HG02970 (cell line): ENCODE results near the gene AHI1.

Experiments used
- ATAC-seq: cut with Tn5 transposase; IDR thresholded peaks from one replicate; pipeline ENCODE4 v1.9.1; 2021; ENCODE audit warnings: mild to moderate bottlenecking, moderate library complexity, moderate number of reproducible peaks; ENCODE audit not compliant: unreplicated experiment, low FRiP score

Gene AHI1

DNA sequence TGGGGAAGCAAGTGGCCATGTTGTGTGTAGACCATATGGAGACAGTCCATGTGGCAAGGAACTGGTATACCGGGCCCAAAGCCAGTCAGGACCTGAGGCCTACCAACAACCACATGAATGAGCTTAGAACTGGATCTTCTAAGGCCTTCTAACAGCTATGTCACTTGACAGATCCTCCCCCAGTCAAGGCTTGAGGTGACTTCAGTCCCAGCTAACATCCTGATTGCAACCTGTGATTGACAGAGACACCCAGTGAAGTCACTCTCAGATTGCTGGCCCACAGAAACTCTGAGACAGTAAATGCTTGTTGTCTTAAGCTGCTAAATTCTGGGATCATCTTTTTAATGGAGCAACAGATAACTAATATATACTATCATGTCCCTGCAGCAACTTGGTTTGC lies 32.9 kb downstream of the AHI1 start:
- ATAC-seq, result no peak

DNA sequence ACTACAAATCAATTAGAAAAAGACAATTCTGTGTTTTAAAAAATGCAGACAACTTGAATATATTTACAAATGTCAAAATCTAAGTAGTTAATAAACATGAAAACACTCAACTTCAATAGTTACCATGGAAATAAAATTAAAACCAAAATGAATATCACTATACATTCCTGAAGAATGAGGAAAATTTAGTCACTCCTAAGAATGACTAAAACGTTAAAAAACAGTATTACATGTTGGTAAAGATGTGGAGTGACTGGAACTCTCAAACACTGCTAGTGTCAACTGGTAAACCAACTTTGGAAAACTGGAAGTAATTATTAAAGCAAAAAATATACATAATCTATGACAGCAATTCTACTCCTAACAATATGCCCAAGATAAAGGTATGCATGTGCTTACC lies 36.3 kb downstream of the AHI1 start:
- ATAC-seq, result no peak

DNA sequence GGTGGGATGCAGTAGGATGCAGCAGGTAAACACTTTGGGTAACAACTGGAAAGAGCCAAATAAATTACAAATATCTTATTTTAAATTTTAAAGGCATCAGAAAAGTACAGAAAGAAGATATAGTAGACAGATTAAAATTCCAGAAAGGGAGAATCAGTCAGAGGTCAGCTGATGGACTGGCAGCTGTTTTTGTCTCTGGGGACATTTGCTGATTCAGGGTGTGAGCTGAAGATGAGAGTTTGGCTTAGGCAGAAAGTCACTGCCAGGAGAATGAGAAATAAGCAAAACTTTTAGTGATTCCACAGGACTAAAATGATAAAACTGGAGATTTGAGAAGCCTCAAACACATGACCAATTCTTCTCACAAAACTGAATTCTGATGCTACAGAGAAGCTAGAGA lies 39.5 kb downstream of the AHI1 start:
- ATAC-seq, result no peak

- no peak for ATAC-seq
These were observed 45.8 kb downstream of the AHI1 start for GRCh38 chr6:135451617-135452190.

DNA sequence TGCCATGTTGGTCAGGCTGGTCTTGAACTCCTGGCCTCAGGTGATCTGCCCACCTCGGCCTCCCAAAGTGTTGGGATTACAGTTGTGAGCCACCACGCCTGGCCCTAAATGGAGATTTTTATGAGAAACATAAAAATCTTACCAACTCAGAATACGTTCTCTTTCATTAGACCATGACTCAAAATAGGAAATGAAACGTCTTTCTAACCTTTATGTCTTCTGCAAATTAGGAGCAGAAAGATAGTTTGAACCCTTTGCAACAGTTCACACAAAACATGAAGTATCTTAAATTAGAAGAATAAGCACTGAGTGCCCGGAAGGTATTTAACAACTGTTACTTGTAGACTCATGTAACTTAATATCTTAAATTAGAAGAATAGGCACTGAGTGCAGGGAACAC lies 48.3 kb downstream of the AHI1 start:
- no peak for ATAC-seq

DNA sequence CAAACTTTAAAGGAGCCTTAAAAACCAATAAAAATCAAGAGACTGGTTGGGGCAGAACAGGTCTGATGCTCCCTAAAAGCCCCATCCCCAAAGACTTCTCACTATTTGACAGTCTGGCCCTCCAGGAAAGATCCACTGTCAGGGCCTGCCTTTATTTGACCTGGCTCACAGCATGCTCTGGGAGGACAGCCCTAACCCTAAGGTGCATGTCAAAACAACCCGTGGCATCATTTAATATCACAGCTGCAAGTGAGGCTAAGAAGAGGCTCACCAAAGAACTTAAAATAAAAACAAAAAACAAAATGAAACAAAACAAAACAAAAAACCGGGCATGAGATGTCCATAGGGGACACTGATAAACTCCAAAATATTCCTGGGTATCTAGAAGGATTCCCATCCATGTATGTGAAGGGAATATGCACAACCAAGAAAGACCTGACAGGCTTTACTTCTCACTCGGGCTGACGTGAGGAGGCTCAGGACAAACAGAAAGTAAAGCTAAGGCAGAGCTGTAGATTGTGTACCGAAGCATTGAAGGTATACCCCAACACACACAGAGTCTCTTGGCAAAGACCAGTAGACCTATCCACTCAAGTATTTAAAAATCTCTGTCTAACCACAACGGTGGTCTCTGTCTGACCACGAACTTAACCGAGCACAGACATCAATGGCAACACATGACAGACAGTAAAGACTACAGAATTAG lies 57.3 kb downstream of the AHI1 start:
- no peak for ATAC-seq

DNA sequence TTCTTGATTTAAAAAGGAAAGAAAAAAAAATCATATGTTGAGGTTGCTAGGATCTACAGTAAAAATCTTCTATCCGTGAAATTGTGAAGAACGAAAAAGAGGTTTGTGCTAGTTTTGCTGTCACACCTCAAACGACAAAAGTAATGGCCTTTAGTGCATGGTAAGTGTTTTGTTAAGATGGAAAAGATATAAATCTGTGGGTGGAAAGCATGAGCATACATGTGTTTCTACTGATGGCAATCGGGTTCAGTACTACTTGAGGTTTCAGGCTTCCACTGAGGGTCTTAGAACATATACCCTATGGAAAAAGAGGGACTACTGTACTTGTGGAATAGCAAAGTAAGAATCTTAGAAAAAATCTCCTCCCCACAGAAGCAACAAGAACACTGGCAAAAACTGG lies 58.0 kb downstream of the AHI1 start:
- ATAC-seq, result no peak

- no peak for ATAC-seq
These were observed 58.5 kb downstream of the AHI1 start for GRCh38 chr6:135438907-135439535.

GRCh38 chr6:135434991-135435390 lies 62.5 kb downstream of the AHI1 start:
- ATAC-seq, result no peak

- no peak for ATAC-seq
These were observed 63.4 kb downstream of the AHI1 start for GRCh38 chr6:135434095-135434494.

DNA sequence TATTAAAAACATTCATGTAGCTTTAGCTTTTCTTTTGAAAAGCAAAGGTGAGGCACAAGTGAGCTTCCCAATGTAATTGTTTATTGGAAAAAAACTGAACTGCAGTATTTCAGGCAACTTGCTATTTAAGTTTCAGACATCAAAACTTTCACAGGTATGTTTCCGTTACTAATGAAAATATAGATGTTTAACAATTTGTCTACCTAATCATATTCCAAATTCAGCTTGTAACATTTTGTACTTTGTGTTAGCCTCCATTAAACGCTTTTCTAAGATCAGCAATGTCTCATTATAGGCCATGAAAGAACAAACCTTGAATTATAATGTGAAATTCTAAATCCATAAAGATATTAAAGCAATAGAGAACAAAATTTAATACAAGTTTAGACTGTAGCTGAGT lies 69.5 kb downstream of the AHI1 start:
- ATAC-seq, result no peak

DNA sequence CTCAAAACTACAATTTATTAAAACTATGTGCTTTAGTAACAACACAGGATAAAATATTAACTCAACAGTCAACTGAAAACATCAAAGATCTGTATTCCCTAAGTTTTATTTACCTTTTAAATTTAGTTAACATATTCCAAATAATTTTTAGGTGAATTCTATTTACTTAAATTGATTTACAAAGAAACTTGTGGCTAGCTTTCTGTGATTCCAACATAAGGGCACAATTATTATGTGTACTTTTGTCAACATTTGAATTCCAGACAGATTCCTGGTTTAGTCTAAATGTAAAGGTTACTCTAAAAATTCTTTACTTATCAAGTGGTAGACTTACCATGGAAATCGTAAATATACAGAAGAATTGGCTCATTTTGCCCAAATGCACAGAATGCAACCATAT lies 70.7 kb downstream of the AHI1 start:
- ATAC-seq, result no peak

GRCh38 chr6:135424385-135424784 lies 73.2 kb downstream of the AHI1 start:
- no peak for ATAC-seq

GRCh38 chr6:135423649-135424128 lies 73.9 kb downstream of the AHI1 start:
- ATAC-seq, result no peak

- no peak for ATAC-seq
These were observed 78.4 kb downstream of the AHI1 start for GRCh38 chr6:135419162-135419561.

DNA sequence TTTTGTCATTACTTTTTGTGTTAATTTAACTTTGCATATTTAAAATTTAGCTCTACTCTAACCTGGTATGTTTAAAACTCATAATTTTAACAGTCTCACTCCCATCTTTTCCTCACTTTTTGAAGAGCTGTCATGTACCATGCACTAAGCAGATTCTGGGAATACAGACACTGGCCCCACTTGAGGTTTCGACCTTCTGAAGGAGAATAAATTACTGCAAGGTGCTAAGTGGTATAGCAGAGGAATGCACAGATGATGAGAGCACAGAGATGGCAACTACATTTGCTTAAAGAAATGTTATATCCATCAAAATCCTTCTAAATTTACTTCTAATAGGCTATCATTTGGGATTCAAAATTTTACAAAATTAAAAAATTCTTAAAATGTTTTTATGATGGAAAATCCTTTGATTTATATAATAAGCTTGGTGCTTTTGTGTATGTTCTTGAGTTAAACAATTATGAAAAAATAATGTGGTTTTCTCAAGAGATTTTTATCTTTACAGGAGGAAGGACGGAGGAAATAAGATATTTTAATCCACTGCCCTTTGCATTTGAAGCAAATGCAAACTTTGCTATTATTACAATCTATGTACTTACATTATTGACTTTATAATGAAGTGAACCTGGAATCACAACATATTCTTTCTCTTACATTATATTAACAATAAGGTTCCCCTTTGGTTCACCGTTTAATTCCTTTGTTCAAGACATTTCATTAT lies 79.3 kb downstream of the AHI1 start:
- ATAC-seq, result no peak

DNA sequence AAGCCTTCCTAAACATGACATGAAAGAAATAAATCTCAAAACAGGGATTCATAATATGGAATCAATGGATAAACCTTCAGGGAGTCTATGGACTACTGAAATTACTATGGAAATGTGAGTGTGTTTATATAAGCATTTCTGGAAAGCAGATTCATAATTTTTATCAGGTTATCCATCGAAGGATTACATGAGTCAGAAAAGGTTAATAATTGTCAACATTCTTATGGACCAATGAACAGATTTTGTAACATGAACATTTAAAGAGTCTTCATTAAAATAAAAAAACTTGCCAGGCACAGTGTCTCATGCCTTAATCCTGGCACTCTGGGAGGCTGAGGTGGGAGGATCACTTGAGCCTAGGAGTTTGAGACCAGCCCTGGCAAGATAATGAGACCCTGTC lies 84.8 kb downstream of the AHI1 start:
- ATAC-seq, result no peak

- ATAC-seq, result no peak
These were observed 85.7 kb downstream of the AHI1 start for GRCh38 chr6:135411849-135412248.

- no peak for ATAC-seq
These were observed 86.2 kb downstream of the AHI1 start for GRCh38 chr6:135411339-135411738.

DNA sequence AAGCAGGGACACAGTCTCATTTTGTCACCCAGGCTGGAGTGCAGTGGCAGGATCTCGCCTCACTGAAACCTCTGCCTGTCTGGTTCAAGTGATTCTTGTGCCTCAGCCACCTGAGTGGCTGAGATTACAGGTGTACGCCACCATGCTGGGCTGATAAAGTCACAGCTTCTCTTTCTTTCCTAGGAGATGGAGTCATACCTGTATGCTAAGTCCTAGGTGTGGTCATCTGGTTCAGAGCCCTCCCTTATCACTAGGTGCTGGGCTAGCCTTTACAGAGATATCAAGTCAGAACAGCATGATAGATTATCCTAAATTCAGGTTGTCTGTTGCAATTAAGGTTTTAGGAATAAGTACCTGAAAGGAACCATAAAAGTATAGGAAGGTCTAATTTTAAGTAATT lies 86.7 kb downstream of the AHI1 start:
- no peak for ATAC-seq

DNA sequence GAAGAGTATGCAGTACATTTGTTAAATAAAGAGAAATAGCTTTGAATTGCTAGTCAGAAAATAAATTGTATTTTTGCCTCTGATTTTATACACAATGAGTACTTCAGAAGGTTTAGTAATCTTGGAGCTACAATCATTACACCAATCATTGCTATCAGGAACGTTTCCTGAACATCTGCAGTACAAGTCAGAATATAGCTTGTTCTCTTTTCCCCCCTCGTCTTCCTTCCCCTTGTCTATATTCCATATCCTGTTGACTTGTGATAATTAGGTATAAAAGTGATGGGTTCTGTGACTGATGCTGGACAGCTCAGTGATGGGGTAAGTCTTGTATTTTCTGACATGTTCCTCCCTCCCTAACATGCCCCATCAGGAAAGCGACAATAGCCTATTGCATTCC lies 94.0 kb downstream of the AHI1 start:
- no peak for ATAC-seq
